K562 (cell line): Measurements from ENCODE around the gene CPSF4. TPM values are rescaled to one million over a fixed set of nuclear protein-coding genes. Genes with fewer than 3 reads are reported as not detected.

ENCODE experiments used
- ASH1L ChIP-seq: fragments of 450-650 bp; IDR thresholded peaks from 2 replicates; pipeline ENCODE4 v1.6.1; 2018; ENCODE audit warnings: borderline replicate concordance, mild to moderate bottlenecking, low read depth; ENCODE audit not compliant: partially characterized antibody
- ESRRB ChIP-seq: fragments of 250-450 bp; sonication (Bioruptor Pico); IDR thresholded peaks from 2 replicates; pipeline ENCODE4 v1.5.0; 2020; ENCODE audit warnings: mild to moderate bottlenecking, moderate library complexity, borderline replicate concordance
- MEF2A ChIP-seq: IDR thresholded peaks from 2 replicates; pipeline ENCODE4 v1.6.1; 2011; ENCODE audit warnings: low read depth, mild to moderate bottlenecking, low read length, moderate library complexity; ENCODE audit not compliant: control insufficient read depth
- NEUROD1 ChIP-seq: fragments of 150-350 bp; IDR thresholded peaks from 2 replicates; pipeline ENCODE4 v1.6.1; 2014; ENCODE audit warnings: borderline replicate concordance, low read length, low read depth; ENCODE audit not compliant: partially characterized antibody
- POLR2B ChIP-seq: fragments of 450-650 bp; IDR thresholded peaks from 2 replicates; pipeline ENCODE4 v1.6.1; 2018; ENCODE audit warnings: low read depth; ENCODE audit not compliant: partially characterized antibody
- PPARD ChIP-seq: fragments of 250-450 bp; sonication (Bioruptor Pico); IDR thresholded peaks from 2 replicates; pipeline ENCODE4 v1.8.0; 2022; ENCODE audit warnings: inconsistent platforms, mild to moderate bottlenecking, moderate library complexity
- RBFOX2 ChIP-seq: fragments of 200-400 bp; formaldehyde crosslinking; IDR thresholded peaks from 2 replicates; pipeline ENCODE4 v1.6.1; 2017; ENCODE audit warnings: low read depth, mild to moderate bottlenecking, low read length, moderate library complexity
- SAFB ChIP-seq: fragments of 200-400 bp; formaldehyde crosslinking; IDR thresholded peaks from 2 replicates; pipeline ENCODE4 v1.6.1; 2017; ENCODE audit warnings: low read depth, low read length, borderline replicate concordance
- SP1 ChIP-seq: sonication (generic); formaldehyde crosslinking; IDR thresholded peaks from 2 replicates; pipeline ENCODE4 v1.8.1; 2022; ENCODE audit warnings: mild to moderate bottlenecking, missing genetic modification reagents
- SREBF1 ChIP-seq: fragments of 150-350 bp; IDR thresholded peaks from 2 replicates; pipeline ENCODE4 v1.6.1; 2014; ENCODE audit warnings: antibody characterized with exemption, low read depth, low read length, borderline replicate concordance
- ZC3H4 ChIP-seq: sonication (generic); formaldehyde crosslinking; IDR thresholded peaks from 2 replicates; pipeline ENCODE4 v1.9.0; 2021; ENCODE audit warnings: missing genetic modification reagents, borderline replicate concordance
- polyA plus RNA-seq, 8 experiments: library from polyadenylated mRNA; depleted of rRNA in 4 of 8; stranded (reverse) in 5 of 8; unstranded in 3 of 8; fragments of >200 nt; fragmentation: Nextera tagmentation in 2 of 8; fragmentation: Illumina TruSeq in 1 of 8; extraction: Ambion mirVana in 2 of 8; extraction: Trizol in 1 of 8; gene quantifications; 2 replicates each; pipeline versions ENCODE4 v1.2.1 to v1.2.3, GENCODE V29; 2011 to 2014; ENCODE audit warnings: inconsistent platforms in 1 of 8, missing spikeins in 1 of 8
- total RNA-seq, 7 experiments: library from RNA; depleted of rRNA in 6 of 7; stranded (reverse); fragments of >200 nt in 6 of 7; fragmentation: Illumina TruSeq in 2 of 7; extraction: Trizol in 2 of 7; gene quantifications; 2 replicates each; pipeline versions ENCODE4 v1.2.1 to v1.2.3, GENCODE V29; 2011 to 2021; ENCODE audit warnings: low replicate concordance in 1 of 7
- TF ChIP-seq, protein P1 (sequence below): sonication (generic); formaldehyde crosslinking; IDR thresholded peaks from 2 replicates; pipeline ENCODE4 v1.8.1; 2022; ENCODE audit warnings: missing genetic modification reagents
- TF ChIP-seq, protein P2 (sequence below): fragments of 450-650 bp; IDR thresholded peaks from 2 replicates; pipeline ENCODE4 v1.6.1; 2016; ENCODE audit warnings: borderline replicate concordance
- TF ChIP-seq, protein P3 (sequence below): fragments of 450-650 bp; IDR thresholded peaks from 2 replicates; pipeline ENCODE4 v1.6.1; 2016
- TF ChIP-seq, protein P4 (sequence below), 2 experiments: fragments of 450-650 bp in 1 of 2; sonication (generic) in 1 of 2; formaldehyde crosslinking; conservative IDR thresholded peaks; 2 replicates each; pipeline versions ENCODE4 v1.4.0 to v1.8.1; 2020 to 2022; ENCODE audit warnings: mild to moderate bottlenecking in 1 of 2, missing genetic modification reagents in 1 of 2
- TF ChIP-seq, protein P5 (sequence below): fragments of 250-450 bp; sonication (Bioruptor Pico); IDR thresholded peaks from 2 replicates; pipeline ENCODE4 v1.9.0; 2021; ENCODE audit warnings: mild to moderate bottlenecking
- TF ChIP-seq, protein P6 (sequence below): IDR thresholded peaks from 2 replicates; pipeline ENCODE4 v1.6.1; 2014; ENCODE audit warnings: antibody characterized with exemption

CPSF4 gene
- total and polyA plus RNA-seq, 9 of the 15 experiments (the other 6 are each of a cell fraction or from before 2014, with no cell fraction given) = 16.9 to 118 (median 71.7) TPM

DNA sequence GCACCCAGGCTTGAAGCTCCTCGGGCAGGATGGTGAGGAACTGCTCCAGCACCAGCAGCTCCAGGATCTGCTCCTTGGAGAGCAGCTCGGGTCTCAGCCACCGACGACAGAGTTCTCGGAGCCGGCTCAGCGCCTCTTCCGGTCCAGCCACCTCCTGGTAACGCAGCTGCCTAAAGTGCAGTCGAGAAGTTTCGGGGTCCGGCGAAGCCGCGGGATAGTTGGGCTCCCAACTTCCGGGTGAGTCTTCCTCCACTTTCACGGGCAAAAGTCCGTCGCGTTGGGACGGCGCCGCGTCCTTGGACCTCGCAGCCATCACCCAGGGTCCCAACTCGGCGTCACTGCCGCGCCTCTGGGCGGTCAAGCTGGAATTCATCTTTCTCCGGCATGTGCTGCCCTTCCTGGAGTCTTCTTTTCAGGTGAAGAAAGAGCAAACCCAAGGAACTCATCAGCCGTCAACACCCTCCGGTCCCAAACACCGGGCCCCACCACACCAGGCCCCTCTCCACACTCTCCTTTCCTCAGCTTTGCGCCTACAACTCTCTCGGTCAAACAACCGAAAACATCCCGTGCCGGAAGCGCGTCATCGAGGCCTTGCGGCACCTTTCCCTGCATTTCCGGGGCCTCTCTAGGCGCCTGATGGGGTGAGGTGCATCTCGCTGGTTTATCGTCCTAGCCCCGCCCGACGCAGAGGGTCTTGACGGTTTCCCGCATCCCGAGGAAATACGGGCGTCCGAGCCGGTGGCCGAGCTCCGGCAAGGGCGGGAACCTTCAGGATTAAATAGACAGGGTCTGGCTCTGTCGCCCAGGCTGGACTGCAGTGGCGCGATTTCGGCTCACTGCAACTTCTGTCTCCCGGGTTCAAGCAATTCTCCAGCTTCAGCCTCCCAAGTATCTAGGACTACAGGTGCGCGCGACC lies 61.2 kb downstream of the CPSF4 start, which contains the start of gene ZNF394 (continued):
- TF ChIP-seq MEF2A (no peak), SREBF1 (peak; percentile 77; the same call in 1 of the 2 replicates), POLR2B (peak; percentile 96), ZC3H4 (CRISPR knock-in tag) (peak; percentile 41; the same call in 1 of the 2 replicates), RBFOX2 (peak; percentile 91), ASH1L (peak; percentile 64), PPARD (CRISPR knock-in tag) (no peak), NEUROD1 (no peak), SAFB (no peak), SP1 (CRISPR knock-in tag) (peak; percentile 81), ESRRB (CRISPR knock-in tag) (no peak)
- TF ChIP-seq, protein P1, sequence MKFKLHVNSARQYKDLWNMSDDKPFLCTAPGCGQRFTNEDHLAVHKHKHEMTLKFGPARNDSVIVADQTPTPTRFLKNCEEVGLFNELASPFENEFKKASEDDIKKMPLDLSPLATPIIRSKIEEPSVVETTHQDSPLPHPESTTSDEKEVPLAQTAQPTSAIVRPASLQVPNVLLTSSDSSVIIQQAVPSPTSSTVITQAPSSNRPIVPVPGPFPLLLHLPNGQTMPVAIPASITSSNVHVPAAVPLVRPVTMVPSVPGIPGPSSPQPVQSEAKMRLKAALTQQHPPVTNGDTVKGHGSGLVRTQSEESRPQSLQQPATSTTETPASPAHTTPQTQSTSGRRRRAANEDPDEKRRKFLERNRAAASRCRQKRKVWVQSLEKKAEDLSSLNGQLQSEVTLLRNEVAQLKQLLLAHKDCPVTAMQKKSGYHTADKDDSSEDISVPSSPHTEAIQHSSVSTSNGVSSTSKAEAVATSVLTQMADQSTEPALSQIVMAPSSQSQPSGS (CRISPR knock-in tag) = no peak
- TF ChIP-seq, protein P2, sequence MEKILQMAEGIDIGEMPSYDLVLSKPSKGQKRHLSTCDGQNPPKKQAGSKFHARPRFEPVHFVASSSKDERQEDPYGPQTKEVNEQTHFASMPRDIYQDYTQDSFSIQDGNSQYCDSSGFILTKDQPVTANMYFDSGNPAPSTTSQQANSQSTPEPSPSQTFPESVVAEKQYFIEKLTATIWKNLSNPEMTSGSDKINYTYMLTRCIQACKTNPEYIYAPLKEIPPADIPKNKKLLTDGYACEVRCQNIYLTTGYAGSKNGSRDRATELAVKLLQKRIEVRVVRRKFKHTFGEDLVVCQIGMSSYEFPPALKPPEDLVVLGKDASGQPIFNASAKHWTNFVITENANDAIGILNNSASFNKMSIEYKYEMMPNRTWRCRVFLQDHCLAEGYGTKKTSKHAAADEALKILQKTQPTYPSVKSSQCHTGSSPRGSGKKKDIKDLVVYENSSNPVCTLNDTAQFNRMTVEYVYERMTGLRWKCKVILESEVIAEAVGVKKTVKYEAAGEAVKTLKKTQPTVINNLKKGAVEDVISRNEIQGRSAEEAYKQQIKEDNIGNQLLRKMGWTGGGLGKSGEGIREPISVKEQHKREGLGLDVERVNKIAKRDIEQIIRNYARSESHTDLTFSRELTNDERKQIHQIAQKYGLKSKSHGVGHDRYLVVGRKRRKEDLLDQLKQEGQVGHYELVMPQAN = peak; percentile 94
- TF ChIP-seq, protein P3, sequence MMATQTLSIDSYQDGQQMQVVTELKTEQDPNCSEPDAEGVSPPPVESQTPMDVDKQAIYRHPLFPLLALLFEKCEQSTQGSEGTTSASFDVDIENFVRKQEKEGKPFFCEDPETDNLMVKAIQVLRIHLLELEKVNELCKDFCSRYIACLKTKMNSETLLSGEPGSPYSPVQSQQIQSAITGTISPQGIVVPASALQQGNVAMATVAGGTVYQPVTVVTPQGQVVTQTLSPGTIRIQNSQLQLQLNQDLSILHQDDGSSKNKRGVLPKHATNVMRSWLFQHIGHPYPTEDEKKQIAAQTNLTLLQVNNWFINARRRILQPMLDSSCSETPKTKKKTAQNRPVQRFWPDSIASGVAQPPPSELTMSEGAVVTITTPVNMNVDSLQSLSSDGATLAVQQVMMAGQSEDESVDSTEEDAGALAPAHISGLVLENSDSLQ = peak; percentile 69
- TF ChIP-seq, protein P4, sequence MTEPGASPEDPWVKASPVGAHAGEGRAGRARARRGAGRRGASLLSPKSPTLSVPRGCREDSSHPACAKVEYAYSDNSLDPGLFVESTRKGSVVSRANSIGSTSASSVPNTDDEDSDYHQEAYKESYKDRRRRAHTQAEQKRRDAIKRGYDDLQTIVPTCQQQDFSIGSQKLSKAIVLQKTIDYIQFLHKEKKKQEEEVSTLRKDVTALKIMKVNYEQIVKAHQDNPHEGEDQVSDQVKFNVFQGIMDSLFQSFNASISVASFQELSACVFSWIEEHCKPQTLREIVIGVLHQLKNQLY (CRISPR knock-in tag; conservative IDR thresholded peaks at IDR 0.05) = peak in 1 of 2 experiments; percentile 30; a peak in 1 of 4 replicates
- TF ChIP-seq, protein P5, sequence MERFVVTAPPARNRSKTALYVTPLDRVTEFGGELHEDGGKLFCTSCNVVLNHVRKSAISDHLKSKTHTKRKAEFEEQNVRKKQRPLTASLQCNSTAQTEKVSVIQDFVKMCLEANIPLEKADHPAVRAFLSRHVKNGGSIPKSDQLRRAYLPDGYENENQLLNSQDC = no peak
- TF ChIP-seq, protein P6, sequence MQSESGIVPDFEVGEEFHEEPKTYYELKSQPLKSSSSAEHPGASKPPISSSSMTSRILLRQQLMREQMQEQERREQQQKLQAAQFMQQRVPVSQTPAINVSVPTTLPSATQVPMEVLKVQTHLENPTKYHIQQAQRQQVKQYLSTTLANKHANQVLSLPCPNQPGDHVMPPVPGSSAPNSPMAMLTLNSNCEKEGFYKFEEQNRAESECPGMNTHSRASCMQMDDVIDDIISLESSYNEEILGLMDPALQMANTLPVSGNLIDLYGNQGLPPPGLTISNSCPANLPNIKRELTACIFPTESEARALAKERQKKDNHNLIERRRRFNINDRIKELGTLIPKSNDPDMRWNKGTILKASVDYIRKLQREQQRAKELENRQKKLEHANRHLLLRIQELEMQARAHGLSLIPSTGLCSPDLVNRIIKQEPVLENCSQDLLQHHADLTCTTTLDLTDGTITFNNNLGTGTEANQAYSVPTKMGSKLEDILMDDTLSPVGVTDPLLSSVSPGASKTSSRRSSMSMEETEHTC = peak; percentile 48; the same call in 1 of the 2 replicates
